Activated CD4-positive, alpha-beta T cell treated with anti-CD3 and anti-CD28 coated beads, Interleukin-2, amount 10 ng/mL, durations not matched to agents 7 days and 5 days (primary cell): Measurements from ENCODE around the gene NPAS3. TPM values are rescaled to one million over a fixed set of nuclear protein-coding genes. Genes with fewer than 3 reads are reported as not detected.

Experiments used
- CTCF ChIA-PET: fragments of 350-600 bp; sonication (Branson Sonifier 250); formaldehyde crosslinking; loops from one replicate; lab custom pipeline; 2021; ENCODE audit warnings: antibody characterized with exemption; lab: Charles Lee
- POLR2A ChIA-PET: fragments of 350-600 bp; sonication (Branson Sonifier 250); formaldehyde crosslinking; loops from one replicate; lab custom pipeline; 2021; ENCODE audit warnings: antibody characterized with exemption; lab: Charles Lee
- DNase-seq: peaks from one replicate; pipeline ENCODE4 v3.0.0-alpha.2; 2020
- H3K27ac Mint-ChIP-seq: one replicate; pipeline ENCODE4 v1.8.0; 2021; ENCODE audit warnings: mild to moderate bottlenecking, moderate library complexity, mixed read lengths
- H3K27me3 Mint-ChIP-seq: one replicate; pipeline ENCODE4 v1.8.0; 2021; ENCODE audit warnings: mixed read lengths
- H3K36me3 Mint-ChIP-seq: one replicate; pipeline ENCODE4 v1.8.0; 2021; ENCODE audit warnings: low read depth, mixed read lengths
- H3K4me1 Mint-ChIP-seq: one replicate; pipeline ENCODE4 v1.8.0; 2021; ENCODE audit warnings: mixed read lengths
- H3K4me3 Mint-ChIP-seq: one replicate; pipeline ENCODE4 v1.8.0; 2021; ENCODE audit warnings: mild to moderate bottlenecking, moderate library complexity, mixed read lengths
- H3K9me3 Mint-ChIP-seq: one replicate; pipeline ENCODE4 v1.8.0; 2021; ENCODE audit warnings: mixed read lengths
- total RNA-seq, 2 experiments: library from RNA; stranded (reverse); gene quantifications; one replicate each; pipeline ENCODE4 v1.2.3, GENCODE V29; 2021

The NPAS3 gene
- total RNA-seq, result not detected

DNA sequence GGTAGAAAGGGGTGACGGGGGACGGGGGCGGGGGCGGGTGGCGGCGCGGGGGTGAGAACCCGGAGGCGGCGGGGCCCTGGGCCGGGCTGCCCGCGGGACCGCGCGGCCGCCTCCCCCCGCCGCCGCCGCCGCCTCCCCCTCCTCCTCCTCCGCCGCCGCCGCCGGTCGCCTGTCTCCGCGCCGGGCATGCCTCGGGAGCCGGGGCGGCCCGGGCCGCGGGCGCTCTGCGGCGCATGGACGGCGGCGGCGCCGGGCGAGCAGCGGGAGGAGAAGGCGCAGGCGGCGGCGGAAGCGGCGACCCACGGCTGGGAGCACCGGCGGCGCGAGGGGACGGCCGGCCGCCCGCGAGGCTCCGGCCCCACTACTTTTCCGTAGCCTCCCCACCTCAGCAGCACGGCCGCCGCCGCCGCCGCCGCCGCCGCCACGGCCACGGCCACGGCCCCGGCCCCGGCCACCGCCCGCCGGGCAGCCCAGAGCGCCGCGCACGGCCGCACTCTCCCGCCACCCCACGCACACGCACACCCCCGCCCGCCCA, at the start of gene NPAS3:
Gene NPAS3, plus strand, starts transcription at position 161 of the 535 bp plus-strand sequence.
- peaks cover 9% of the 10 kb centered on the region for H3K4me1 Mint-ChIP-seq
- H3K27ac Mint-ChIP-seq, result no peak within 1 kb of the TSS
- peaks cover 71% of the 10 kb centered on the region for H3K27me3 Mint-ChIP-seq
- no peaks in the 10 kb centered on the region for H3K9me3 Mint-ChIP-seq
- ChIA-PET POLR2A (no interaction called here), CTCF (interaction anchor here (0.7 kb wide), 1 partner anchor 337 kb away, joined by 4 read pairs; no protein-coding TSS in a partner anchor)
- DNase-seq, result no peak
- H3K4me3 Mint-ChIP-seq, result peak within 1 kb of the TSS; percentile 69
- peaks cover 3% of the 10 kb centered on the region for H3K36me3 Mint-ChIP-seq

DNA sequence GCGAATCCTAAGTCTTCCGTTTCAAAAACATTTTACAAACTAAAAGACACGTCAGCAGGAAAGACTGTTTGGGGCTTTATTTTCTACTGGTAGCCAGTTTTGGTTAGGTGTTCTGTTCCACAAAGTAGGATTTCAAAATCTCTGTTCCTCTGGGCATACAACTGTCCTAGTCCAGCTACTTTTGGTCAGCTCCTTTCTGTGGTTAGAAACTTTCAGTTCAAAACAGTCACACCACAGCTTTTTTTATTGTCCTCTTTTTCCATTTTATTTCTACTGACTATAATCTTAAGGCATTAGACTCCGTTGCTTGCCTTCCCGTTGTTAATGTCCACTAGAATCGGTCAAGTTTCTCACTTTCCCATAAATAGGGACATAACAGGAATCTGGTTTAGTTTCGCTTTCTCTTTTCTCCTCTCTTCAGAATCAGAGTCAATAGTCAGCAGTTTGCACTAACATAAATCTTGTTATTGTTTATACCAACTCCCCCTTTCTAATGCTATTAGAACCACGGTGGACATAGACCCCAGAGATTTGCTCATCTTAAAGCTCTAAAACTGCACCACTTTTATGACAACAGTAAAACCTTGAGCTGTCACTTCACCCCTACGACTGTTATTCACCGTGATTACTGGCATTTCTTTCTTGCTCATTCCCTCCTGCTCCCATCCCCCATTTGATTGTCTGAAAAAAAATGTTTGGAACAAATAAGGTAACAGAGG, 41.5 kb upstream of the NPAS3 start:
- Mint-ChIP-seq H3K4me3 (peak overlapping the region; percentile 56), H3K27ac (peak overlapping the region; percentile 78), H3K9me3 (no peaks in the 10 kb centered on the region), H3K4me1 (peaks cover 6% of the 10 kb centered on the region), H3K27me3 (no peaks in the 10 kb centered on the region), H3K36me3 (no peaks in the 10 kb centered on the region)
- ChIA-PET CTCF (no interaction called here), POLR2A (no interaction called here)
- DNase-seq, result no peak

DNA sequence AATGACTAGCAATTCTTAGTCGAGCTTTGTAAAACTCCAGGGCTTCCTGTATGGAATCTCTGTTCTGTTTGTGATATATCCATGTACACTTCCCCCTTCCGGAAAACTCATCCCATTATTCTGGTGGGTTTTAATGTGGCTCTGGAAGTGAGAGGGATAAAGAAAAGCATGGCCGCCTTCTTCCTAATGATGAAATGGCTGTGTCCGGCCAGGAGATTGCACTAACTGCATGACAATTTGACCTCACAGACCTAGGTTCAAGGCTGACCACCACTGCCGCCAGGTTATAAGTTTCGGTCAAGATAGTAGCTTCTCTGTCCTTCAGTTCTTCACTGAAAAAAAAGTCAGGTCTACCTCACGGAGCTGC, 41.0 kb upstream of the NPAS3 start:
- Mint-ChIP-seq H3K9me3 (no peaks in the 10 kb centered on the region), H3K4me3 (peak overlapping the region; percentile 56), H3K27me3 (no peaks in the 10 kb centered on the region), H3K4me1 (peaks cover 6% of the 10 kb centered on the region), H3K36me3 (no peaks in the 10 kb centered on the region), H3K27ac (no peak overlapping the region)
- DNase-seq, result no peak
- ChIA-PET CTCF (no interaction called here), POLR2A (no interaction called here)

DNA sequence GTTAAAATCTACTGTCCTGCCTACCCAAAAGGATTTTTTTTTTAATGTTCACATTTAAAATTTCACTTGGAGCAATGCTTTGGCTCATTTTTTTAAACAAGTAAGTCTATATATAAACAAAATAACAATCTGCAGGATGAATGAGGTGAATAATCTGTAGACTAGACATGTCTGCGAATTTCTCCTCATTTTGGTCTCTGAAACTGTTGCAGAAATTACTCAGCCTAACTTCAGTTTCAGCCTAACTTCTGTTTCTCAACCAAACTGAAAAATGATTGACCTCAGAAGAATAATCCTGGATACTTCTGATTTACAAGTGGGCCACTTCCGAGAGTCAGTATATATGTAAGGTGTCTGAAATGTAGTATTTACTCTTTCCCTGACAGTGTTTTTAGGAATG, 39.8 kb upstream of the NPAS3 start:
- POLR2A ChIA-PET, result no interaction called here
- H3K4me3 Mint-ChIP-seq, result no peak overlapping the region
- H3K4me1 Mint-ChIP-seq, result peaks cover 6% of the 10 kb centered on the region
- H3K9me3 Mint-ChIP-seq, result no peaks in the 10 kb centered on the region
- no peaks in the 10 kb centered on the region for H3K36me3 Mint-ChIP-seq
- no peak overlapping the region for H3K27ac Mint-ChIP-seq
- CTCF ChIA-PET, result no interaction called here
- no peaks in the 10 kb centered on the region for H3K27me3 Mint-ChIP-seq
- no peak for DNase-seq

DNA sequence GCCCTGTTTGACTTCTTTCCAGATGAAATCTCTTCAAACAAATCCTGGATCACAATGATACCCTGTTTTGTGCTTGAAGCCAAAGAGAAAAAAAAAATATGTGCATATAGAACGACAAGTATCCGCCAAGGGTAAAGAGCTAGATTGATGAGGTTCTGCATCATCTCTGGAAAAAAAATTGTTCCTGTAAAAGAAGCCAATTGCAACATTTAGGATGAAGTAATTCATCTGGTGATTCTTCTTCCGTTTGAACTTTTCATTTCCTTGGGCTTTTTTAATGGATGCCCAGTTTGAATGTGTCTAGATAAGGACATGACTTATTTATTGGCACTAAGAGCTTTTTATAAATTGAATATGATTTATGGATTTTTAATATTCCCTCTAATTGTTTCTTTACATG, 38.1 kb upstream of the NPAS3 start:
- CTCF ChIA-PET, result no interaction called here
- DNase-seq, result no peak
- POLR2A ChIA-PET, result no interaction called here
- no peaks in the 10 kb centered on the region for H3K9me3 Mint-ChIP-seq
- no peak overlapping the region for H3K4me3 Mint-ChIP-seq
- no peak overlapping the region for H3K27ac Mint-ChIP-seq
- H3K27me3 Mint-ChIP-seq, result no peaks in the 10 kb centered on the region
- peaks cover 6% of the 10 kb centered on the region for H3K4me1 Mint-ChIP-seq
- H3K36me3 Mint-ChIP-seq, result no peaks in the 10 kb centered on the region

DNA sequence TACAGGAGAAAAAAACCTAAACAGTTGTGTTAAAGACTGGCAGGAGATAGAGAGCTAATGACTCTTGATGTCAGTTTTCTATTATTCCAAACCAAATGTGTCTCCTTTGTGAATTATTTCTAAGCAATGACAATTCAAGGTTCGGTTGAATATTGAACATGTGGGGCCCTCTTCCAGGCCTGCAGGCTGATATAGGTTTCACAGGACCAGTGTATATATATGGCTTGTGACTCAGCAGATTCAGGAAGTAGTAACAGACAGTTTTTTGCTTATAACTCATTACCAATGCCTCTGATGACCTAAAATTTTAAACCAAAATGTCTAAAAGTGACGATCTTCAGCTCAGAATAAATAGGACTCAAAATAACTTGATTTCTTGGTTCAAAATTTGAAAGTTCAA, 33.7 kb upstream of the NPAS3 start:
- H3K27me3 Mint-ChIP-seq, result no peaks in the 10 kb centered on the region
- POLR2A ChIA-PET, result no interaction called here
- no peaks in the 10 kb centered on the region for H3K36me3 Mint-ChIP-seq
- no peak overlapping the region for H3K4me3 Mint-ChIP-seq
- no peaks in the 10 kb centered on the region for H3K9me3 Mint-ChIP-seq
- CTCF ChIA-PET, result no interaction called here
- DNase-seq, result no peak
- no peak overlapping the region for H3K27ac Mint-ChIP-seq
- H3K4me1 Mint-ChIP-seq, result no peaks in the 10 kb centered on the region

DNA sequence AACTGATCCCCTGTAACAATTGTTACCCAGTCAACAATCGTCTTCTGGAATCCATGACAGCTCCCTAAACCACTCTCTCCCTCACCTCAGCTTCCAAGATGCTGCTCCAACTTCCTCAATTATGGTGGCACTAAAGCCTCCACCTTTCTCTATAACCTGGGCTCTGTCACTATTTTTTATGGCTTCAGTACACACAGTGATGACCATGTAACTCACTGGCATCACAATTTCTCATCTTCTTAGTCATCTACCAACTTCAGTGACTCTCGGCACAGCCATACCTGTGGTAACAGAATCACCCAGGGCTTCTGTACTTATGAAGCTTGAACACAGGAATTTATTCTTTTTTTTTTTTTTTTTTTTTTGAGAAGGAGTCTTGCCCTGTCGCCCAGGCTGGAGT, 32.0 kb upstream of the NPAS3 start:
- no peak for DNase-seq
- no peaks in the 10 kb centered on the region for H3K4me1 Mint-ChIP-seq
- ChIA-PET POLR2A (no interaction called here), CTCF (interaction anchor here (0.6 to 0.7 kb wide), 2 partner anchors 10 to 1157 kb away, joined by 3 read pairs; no protein-coding TSS in a partner anchor)
- H3K9me3 Mint-ChIP-seq, result no peaks in the 10 kb centered on the region
- no peaks in the 10 kb centered on the region for H3K27me3 Mint-ChIP-seq
- H3K36me3 Mint-ChIP-seq, result no peaks in the 10 kb centered on the region
- no peak overlapping the region for H3K27ac Mint-ChIP-seq
- no peak overlapping the region for H3K4me3 Mint-ChIP-seq

DNA sequence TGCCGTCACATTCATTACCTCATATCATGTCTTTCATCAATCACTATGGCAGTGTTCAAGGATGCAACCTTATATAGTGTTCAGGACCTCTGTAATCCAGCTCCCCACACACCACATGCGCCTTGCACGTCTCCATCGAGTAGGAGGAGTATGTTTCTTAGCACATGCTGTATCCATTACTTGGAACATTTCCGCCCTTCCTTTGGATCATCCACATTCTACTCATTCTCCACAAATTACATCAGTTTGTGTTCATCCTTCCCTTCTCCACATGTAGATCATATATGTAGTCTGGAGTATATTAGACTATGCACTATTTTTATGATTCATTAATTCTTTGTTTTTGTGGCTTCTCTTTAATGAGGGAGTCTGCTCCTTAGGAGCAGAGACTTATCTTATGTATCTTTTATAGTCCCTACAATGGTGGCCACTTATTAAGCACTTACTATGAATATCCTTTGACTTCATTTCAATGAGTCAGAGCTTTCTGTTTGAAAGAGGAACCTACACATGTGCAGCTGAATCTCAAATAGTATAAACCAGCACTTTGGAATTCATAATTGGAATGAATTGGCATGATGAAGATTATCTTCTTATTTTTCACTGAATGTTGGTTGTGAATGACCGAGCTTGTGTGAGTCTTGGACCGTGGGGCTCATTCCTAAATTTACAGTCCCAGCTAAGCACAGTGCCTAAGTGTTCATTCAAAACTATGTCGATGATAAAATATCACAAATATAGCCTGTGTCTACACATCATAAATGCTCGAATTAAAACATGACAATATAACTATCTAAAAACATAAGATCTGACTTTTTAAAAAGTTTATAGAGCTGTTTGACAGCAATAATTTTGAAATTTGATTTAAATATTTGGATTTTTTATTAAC, 30.2 kb upstream of the NPAS3 start:
- Mint-ChIP-seq H3K4me1 (no peaks in the 10 kb centered on the region), H3K4me3 (no peak overlapping the region), H3K27me3 (peaks cover 4% of the 10 kb centered on the region), H3K36me3 (no peaks in the 10 kb centered on the region), H3K27ac (no peak overlapping the region), H3K9me3 (no peaks in the 10 kb centered on the region)
- ChIA-PET POLR2A (no interaction called here), CTCF (no interaction called here)
- no peak for DNase-seq

DNA sequence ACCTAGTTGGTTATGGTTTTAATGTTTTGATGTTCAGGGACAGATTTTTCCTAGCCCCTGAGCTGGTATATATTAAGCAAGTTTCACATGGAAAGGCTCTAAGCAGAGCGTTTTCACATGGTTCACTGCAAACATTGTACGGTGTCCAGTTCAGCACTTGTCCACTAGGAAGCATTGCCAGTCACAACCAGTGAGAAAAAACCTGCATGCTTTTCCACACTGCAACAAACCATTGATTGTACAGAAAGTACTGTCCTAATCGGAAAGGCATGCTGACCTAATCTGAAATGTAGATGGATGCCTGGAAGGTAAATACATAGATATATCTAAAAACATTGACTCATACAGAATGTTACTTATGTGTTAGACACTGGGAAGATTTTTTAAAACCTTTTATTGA, 25.0 kb upstream of the NPAS3 start:
- no peak for DNase-seq
- Mint-ChIP-seq H3K36me3 (no peaks in the 10 kb centered on the region), H3K4me1 (no peaks in the 10 kb centered on the region), H3K9me3 (no peaks in the 10 kb centered on the region), H3K27ac (no peak overlapping the region), H3K27me3 (peaks cover 4% of the 10 kb centered on the region), H3K4me3 (no peak overlapping the region)
- CTCF ChIA-PET, result no interaction called here
- POLR2A ChIA-PET, result no interaction called here

DNA sequence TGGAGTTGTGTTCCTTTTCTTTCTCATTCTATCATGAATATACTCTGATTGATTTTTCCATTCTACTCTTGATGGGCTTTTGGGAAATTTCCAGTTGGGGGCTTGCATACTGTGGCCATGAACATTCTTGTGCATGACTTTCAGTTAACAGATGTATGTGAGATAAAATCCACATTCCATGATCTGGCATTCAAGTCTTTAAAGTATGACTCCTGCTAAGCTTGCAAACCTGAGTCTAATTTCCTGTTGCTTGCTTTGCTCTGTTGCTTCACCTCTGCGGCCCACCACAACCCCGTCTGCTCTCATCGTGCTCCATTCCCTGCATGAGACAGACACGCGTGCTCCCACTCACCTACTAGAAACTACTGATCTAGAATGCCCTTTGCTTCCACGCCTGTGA, 24.3 kb upstream of the NPAS3 start:
- ChIA-PET POLR2A (no interaction called here), CTCF (no interaction called here)
- DNase-seq, result no peak
- peaks cover 4% of the 10 kb centered on the region for H3K27me3 Mint-ChIP-seq
- no peak overlapping the region for H3K4me3 Mint-ChIP-seq
- H3K27ac Mint-ChIP-seq, result no peak overlapping the region
- no peaks in the 10 kb centered on the region for H3K9me3 Mint-ChIP-seq
- no peaks in the 10 kb centered on the region for H3K36me3 Mint-ChIP-seq
- H3K4me1 Mint-ChIP-seq, result no peaks in the 10 kb centered on the region

DNA sequence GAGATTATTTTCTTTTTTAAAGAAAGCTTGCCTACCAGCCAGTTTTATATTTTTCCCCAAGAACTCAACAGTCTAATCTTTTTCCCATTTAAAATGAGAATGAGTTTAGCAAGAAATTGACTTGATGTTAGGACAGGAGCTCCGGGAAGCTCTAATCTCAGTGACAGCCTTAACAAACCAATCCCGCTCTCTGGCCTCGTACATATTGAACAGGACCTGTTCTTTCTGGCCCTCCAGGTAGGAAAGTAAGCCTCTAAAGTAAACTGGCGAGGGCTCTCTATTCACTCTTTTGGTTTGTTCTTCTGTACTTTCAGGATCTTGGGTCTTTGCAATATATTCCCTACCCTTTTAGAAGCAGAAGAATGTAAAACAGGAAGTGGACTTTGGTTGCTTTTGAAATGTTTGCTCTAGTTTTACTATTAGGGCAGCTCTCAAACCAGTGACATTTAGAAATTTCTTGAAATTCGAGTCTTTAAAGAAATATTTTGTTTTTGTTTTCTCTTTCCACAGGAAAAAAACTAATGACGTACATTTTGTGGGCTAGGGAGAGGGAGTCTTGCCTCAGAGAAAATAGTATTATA, 17.9 kb upstream of the NPAS3 start:
- Mint-ChIP-seq H3K36me3 (no peaks in the 10 kb centered on the region), H3K4me1 (no peaks in the 10 kb centered on the region), H3K27me3 (no peaks in the 10 kb centered on the region), H3K4me3 (no peak overlapping the region), H3K9me3 (no peaks in the 10 kb centered on the region), H3K27ac (no peak overlapping the region)
- ChIA-PET POLR2A (no interaction called here), CTCF (no interaction called here)
- no peak for DNase-seq

DNA sequence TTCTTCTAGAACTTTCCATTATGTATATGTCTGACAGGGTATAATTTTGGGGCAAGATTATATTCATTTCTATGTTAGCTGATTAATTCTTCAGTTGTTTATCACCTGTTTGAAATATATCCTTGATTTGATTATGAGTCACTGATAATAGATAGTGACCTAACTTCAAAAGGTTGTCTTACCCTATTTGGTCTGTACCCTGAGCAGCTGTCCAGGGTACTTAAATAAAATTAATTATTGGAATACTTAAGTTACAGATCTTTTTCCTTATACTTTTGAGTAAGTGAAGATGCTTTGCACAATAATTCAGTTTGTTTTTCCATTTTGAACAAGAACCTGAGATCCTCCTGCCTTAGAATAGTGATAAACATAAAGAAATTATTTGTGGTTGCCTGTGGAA, 13.2 kb upstream of the NPAS3 start:
- Mint-ChIP-seq H3K4me1 (no peaks in the 10 kb centered on the region), H3K27me3 (peaks cover 2% of the 10 kb centered on the region), H3K36me3 (no peaks in the 10 kb centered on the region), H3K27ac (no peak overlapping the region), H3K9me3 (no peaks in the 10 kb centered on the region), H3K4me3 (no peak overlapping the region)
- ChIA-PET CTCF (interaction anchor here (0.6 kb wide), 1 partner anchor 107 kb away, joined by 6 read pairs; no protein-coding TSS in a partner anchor), POLR2A (no interaction called here)
- no peak for DNase-seq
